IMR-90 (cell line): ENCODE measurements around the gene RFX4. TPM values are rescaled to one million over a fixed set of nuclear protein-coding genes. Genes with fewer than 3 reads are reported as not detected.

Experiments
- ATAC-seq: fragments of 200-7000 bp; cut with Tn5 transposase; 2 replicates; pipeline ENCODE4 v1.9.1; 2020; ENCODE audit warnings: low read depth, mild to moderate bottlenecking, moderate library complexity
- BruUV-seq: library from RNA; stranded (reverse); fragments of 400-500 nt; replicated peaks from 2 replicates; lab custom pipeline; 2021; lab: Mats Ljungman, UMichigan
- CTCF ChIA-PET: fragments of 300-600 bp; formaldehyde crosslinking; extraction: SDS; loops from one replicate; lab custom pipeline; 2021; ENCODE audit warnings: antibody characterized with exemption; lab: Yijun Ruan, JAX
- POLR2A ChIA-PET: fragments of 300-600 bp; sonication (Branson Sonifier 250); formaldehyde crosslinking; loops from one replicate; lab custom pipeline; 2022; ENCODE audit warnings: antibody characterized with exemption; ENCODE audit not compliant: unreplicated experiment; lab: Charles Lee
- DNase-seq: peaks from one replicate; pipeline ENCODE4 v3.0.0; 2013
- H2AFZ ChIP-seq: replicated peaks from 2 replicates; pipeline ENCODE3; 2013; ENCODE audit warnings: low read length, mild to moderate bottlenecking; ENCODE audit not compliant: poor library complexity
- H2AK5ac ChIP-seq: 2 replicates; pipeline ENCODE4 v1.6.1; 2013; ENCODE audit warnings: low read depth, low read length, inconsistent platforms
- H2AK9ac ChIP-seq: replicated peaks from 2 replicates; pipeline ENCODE3; 2013; ENCODE audit warnings: mild to moderate bottlenecking, low read depth, low read length, moderate library complexity; ENCODE audit not compliant: poor library complexity
- H2BK120ac ChIP-seq: 2 replicates; pipeline ENCODE4 v1.6.1; 2013; ENCODE audit warnings: low read depth, low read length, inconsistent platforms
- H2BK15ac ChIP-seq: 3 replicates; pipeline ENCODE4 v1.6.1; 2013; ENCODE audit warnings: low read depth, low read length, inconsistent platforms
- H2BK20ac ChIP-seq: 2 replicates; pipeline ENCODE4 v1.6.1; 2013; ENCODE audit warnings: low read depth, mild to moderate bottlenecking, inconsistent platforms, low read length, moderate library complexity
- H2BK5ac ChIP-seq: 2 replicates; pipeline ENCODE4 v1.6.1; 2013; ENCODE audit warnings: mild to moderate bottlenecking, low read depth, low read length, inconsistent platforms; ENCODE audit not compliant: poor library complexity, severe bottlenecking
- H3K14ac ChIP-seq: replicated peaks from 2 replicates; pipeline ENCODE4 v1.6.1; 2013; ENCODE audit warnings: low read depth, low read length, inconsistent platforms
- H3K18ac ChIP-seq: 2 replicates; pipeline ENCODE4 v1.6.1; 2013; ENCODE audit warnings: low read depth, low read length, control low read depth
- H3K23ac ChIP-seq: 2 replicates; pipeline ENCODE4 v1.6.1; 2013; ENCODE audit warnings: low read depth, low read length, inconsistent platforms
- H3K27ac ChIP-seq: 2 replicates; pipeline ENCODE4 v1.5.1; 2013; ENCODE audit warnings: mild to moderate bottlenecking, control low read depth, low read length; ENCODE audit not compliant: insufficient read depth
- H3K27me3 ChIP-seq: 2 replicates; pipeline ENCODE4 v1.6.1; 2013; ENCODE audit warnings: low read length; ENCODE audit not compliant: control insufficient read depth, insufficient read depth
- H3K36me3 ChIP-seq: 2 replicates; pipeline ENCODE4 v1.6.1; 2013; ENCODE audit warnings: low read length, mixed read lengths; ENCODE audit not compliant: control insufficient read depth, insufficient read depth
- H3K4ac ChIP-seq: 2 replicates; pipeline ENCODE4 v1.6.1; 2013; ENCODE audit warnings: low read depth, low read length, inconsistent platforms
- H3K4me1 ChIP-seq: 2 replicates; pipeline ENCODE4 v1.6.1; 2013; ENCODE audit warnings: low read length, mixed read lengths; ENCODE audit not compliant: control insufficient read depth, insufficient read depth
- H3K4me2 ChIP-seq: 2 replicates; pipeline ENCODE4 v1.6.1; 2013; ENCODE audit warnings: low read depth, mild to moderate bottlenecking, control low read depth, low read length, moderate library complexity
- H3K4me3 ChIP-seq: 2 replicates; pipeline ENCODE4 v1.5.1; 2013; ENCODE audit warnings: low read depth, mild to moderate bottlenecking, control low read depth, low read length, moderate library complexity; ENCODE audit not compliant: insufficient read depth
- H3K56ac ChIP-seq: 2 replicates; pipeline ENCODE4 v1.6.1; 2013; ENCODE audit warnings: low read length, inconsistent platforms; ENCODE audit not compliant: insufficient read depth; ENCODE audit errors: extremely low read depth
- H3K79me1 ChIP-seq, 2 experiments: 2 replicates each; pipeline ENCODE4 v1.6.1; 2013; ENCODE audit warnings: low read length in 2 of 2, inconsistent platforms in 1 of 2, low read depth in 1 of 2
- H3K9ac ChIP-seq: 2 replicates; pipeline ENCODE4 v1.6.1; 2013; ENCODE audit warnings: low read depth, low read length, control low read depth
- H3K9me1 ChIP-seq: 2 replicates; pipeline ENCODE4 v1.6.1; 2013; ENCODE audit warnings: low read length, inconsistent platforms; ENCODE audit not compliant: insufficient read depth
- H3K9me3 ChIP-seq: 2 replicates; pipeline ENCODE4 v1.6.1; 2013; ENCODE audit warnings: low read length; ENCODE audit not compliant: control insufficient read depth, insufficient read depth
- H4K20me1 ChIP-seq: 2 replicates; pipeline ENCODE4 v1.6.1; 2013; ENCODE audit warnings: low read length, inconsistent platforms; ENCODE audit not compliant: insufficient read depth
- H4K5ac ChIP-seq: 2 replicates; pipeline ENCODE4 v1.6.1; 2013; ENCODE audit warnings: mild to moderate bottlenecking, low read depth, low read length, control low read depth
- H4K8ac ChIP-seq, 2 experiments: 2 replicates each; pipeline ENCODE4 v1.6.1; 2013; ENCODE audit warnings: low read depth in 2 of 2, low read length in 2 of 2, control low read depth in 1 of 2, inconsistent platforms in 1 of 2
- H4K91ac ChIP-seq: 2 replicates; pipeline ENCODE4 v1.6.1; 2013; ENCODE audit warnings: low read depth, low read length, inconsistent platforms; ENCODE audit not compliant: insufficient read depth
- BHLHE40 ChIP-seq: fragments of 150-350 bp; IDR thresholded peaks from 2 replicates; pipeline ENCODE4 v1.6.1; 2016; ENCODE audit warnings: mild to moderate bottlenecking, low read depth, low read length
- CEBPB ChIP-seq: IDR thresholded peaks from 2 replicates; pipeline ENCODE4 v1.6.1; 2012; ENCODE audit warnings: low read depth, low read length, improper control_type of control experiment
- CHD1 ChIP-seq: IDR thresholded peaks from 2 replicates; pipeline ENCODE4 v1.6.1; 2012; ENCODE audit warnings: low read depth, low read length, improper control_type of control experiment
- CTCF ChIP-seq: conservative IDR thresholded peaks from 2 replicates; pipeline ENCODE4 v1.5.1; 2012; ENCODE audit warnings: mild to moderate bottlenecking, low read depth, low read length, improper control_type of control experiment
- FOS ChIP-seq: fragments of 150-350 bp; IDR thresholded peaks from 2 replicates; pipeline ENCODE4 v1.6.1; 2016; ENCODE audit warnings: low read depth, low read length
- MAFK ChIP-seq: IDR thresholded peaks from 2 replicates; pipeline ENCODE4 v1.6.1; 2012; ENCODE audit warnings: low read depth, low read length, improper control_type of control experiment
- MAZ ChIP-seq: IDR thresholded peaks from 2 replicates; pipeline ENCODE4 v1.6.1; 2012; ENCODE audit warnings: low read depth, mild to moderate bottlenecking, low read length, improper control_type of control experiment, moderate library complexity, borderline replicate concordance
- MXI1 ChIP-seq: IDR thresholded peaks from 2 replicates; pipeline ENCODE4 v1.6.1; 2012; ENCODE audit warnings: low read depth, mild to moderate bottlenecking, low read length, moderate library complexity, borderline replicate concordance
- NFE2L2 ChIP-seq: fragments of 150-350 bp; IDR thresholded peaks from 2 replicates; pipeline ENCODE4 v1.6.1; 2016; ENCODE audit warnings: low read depth, mild to moderate bottlenecking, low read length
- POLR2A ChIP-seq: IDR thresholded peaks from 2 replicates; pipeline ENCODE4 v1.6.1; 2012; ENCODE audit warnings: mild to moderate bottlenecking, low read depth, low read length
- RAD21 ChIP-seq: IDR thresholded peaks from 2 replicates; pipeline ENCODE4 v1.6.1; 2012; ENCODE audit warnings: low read length, improper control_type of control experiment
- RCOR1 ChIP-seq: IDR thresholded peaks from 2 replicates; pipeline ENCODE4 v1.6.1; 2012; ENCODE audit warnings: mild to moderate bottlenecking, low read length, improper control_type of control experiment; ENCODE audit not compliant: insufficient replicate concordance
- RFX5 ChIP-seq: IDR thresholded peaks from 2 replicates; pipeline ENCODE4 v1.8.0; 2012; ENCODE audit warnings: low read depth, mild to moderate bottlenecking, low read length, moderate library complexity
- SMC3 ChIP-seq: fragments of 150-350 bp; IDR thresholded peaks from 2 replicates; pipeline ENCODE4 v1.6.1; 2016; ENCODE audit warnings: low read depth, mild to moderate bottlenecking, antibody characterized with exemption, low read length, moderate library complexity
- WGBS, 2 experiments: methylation state at CpG; one replicate each; pipeline versions ENCODE4 v1.1.5 to v1.1.7; 2013; ENCODE audit warnings: missing lambda C conversion rate in 2 of 2; ENCODE audit not compliant: insufficient read length in 1 of 2; ENCODE audit errors: extremely low coverage in 2 of 2; 5-methylcytosine and 5-hydroxymethylcytosine counted together
- dilution Hi-C: fragments of 300-500 bp; cut with HindIII; formaldehyde crosslinking; loops from one replicate; pipeline ENCODE4 v1.14.3; 2018; ENCODE audit warnings: low sequenced_read_pairs; ENCODE audit not compliant: unreplicated experiment
- in situ Hi-C: fragments of 300-500 bp; cut with MboI; formaldehyde crosslinking; loops from 3 replicates; pipeline ENCODE4 v1.14.3; 2019; ENCODE audit warnings: low sequenced_read_pairs, inconsistent platforms, mixed read lengths
- intact Hi-C: fragments of 100-400 bp; cut with micrococcal nuclease; formaldehyde crosslinking; loops from 2 replicates; pipeline ENCODE4 v1.10.0; 2022
- polyA plus RNA-seq, 3 experiments: library from polyadenylated mRNA; depleted of rRNA; stranded (reverse); fragments of >200 nt; gene quantifications; 2 replicates each; pipeline ENCODE4 v1.2.3, GENCODE V29; 2012; ENCODE audit warnings: low replicate concordance in 1 of 3
- total RNA-seq: library from RNA; depleted of rRNA; stranded (reverse); fragments of >200 nt; gene quantifications from 2 replicates; pipeline ENCODE4 v1.2.3, GENCODE V29; 2012
- TF ChIP-seq, protein P1 (sequence below): fragments of 150-350 bp; IDR thresholded peaks from 2 replicates; pipeline ENCODE4 v1.6.1; 2016; ENCODE audit warnings: low read depth, mild to moderate bottlenecking, low read length, moderate library complexity, borderline replicate concordance
- TF ChIP-seq, protein P2 (sequence below): fragments of 150-350 bp; IDR thresholded peaks from 2 replicates; pipeline ENCODE4 v1.6.1; 2017; ENCODE audit warnings: mild to moderate bottlenecking, antibody characterized with exemption, low read length, low read depth

The RFX4 gene
- total and polyA plus RNA-seq, 2 of the 4 experiments (the other 2 are of a cell fraction), result not detected

DNA sequence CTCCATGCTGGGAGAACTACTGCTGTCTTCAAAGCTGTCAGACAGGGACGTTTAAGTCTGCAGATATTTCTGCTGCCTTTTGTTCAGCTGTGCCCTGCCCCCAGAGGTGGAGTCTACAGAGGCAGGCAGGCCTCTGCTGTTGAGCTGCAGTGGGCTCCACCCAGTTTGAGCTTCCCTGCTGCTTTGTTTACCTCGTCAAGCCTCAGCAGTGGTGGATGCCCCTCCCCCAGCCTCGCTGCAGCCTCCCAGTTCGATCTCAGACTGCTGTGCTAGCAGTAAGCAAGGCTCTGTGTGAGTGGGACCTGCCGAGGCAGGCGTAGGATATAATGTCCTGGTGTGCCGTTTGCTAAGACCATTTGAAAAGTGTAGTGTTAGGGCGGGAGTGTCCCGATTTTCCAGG lies 31.4 kb upstream of the RFX4 start:
- Histone ChIP-seq H4K5ac (no peak overlapping the region), H4K20me1 (no peaks in the 10 kb centered on the region), H3K36me3 (no peaks in the 10 kb centered on the region), H2AK9ac (no peak overlapping the region), H3K4me1 (no peaks in the 10 kb centered on the region), H3K79me1 (no peaks in the 10 kb centered on the region), H3K18ac (no peak overlapping the region), H3K9ac (no peak overlapping the region), H2BK5ac (no peak overlapping the region), H3K9me1 (no peaks in the 10 kb centered on the region), H4K8ac (no peak overlapping the region), H2AFZ (no peak overlapping the region), H2AK5ac (no peak overlapping the region), H4K91ac (no peak overlapping the region), H3K4ac (no peak overlapping the region), H2BK20ac (no peak overlapping the region), H3K23ac (no peak overlapping the region), H3K9me3 (no peaks in the 10 kb centered on the region), H3K27me3 (0 out of 2 replicates have a peak, but pooled peaks cover 2% of the 10 kb centered on the region), H2BK15ac (no peak overlapping the region), H2BK120ac (no peak overlapping the region), H3K56ac (no peak overlapping the region), H3K4me2 (no peak overlapping the region), H3K27ac (no peak overlapping the region), H3K4me3 (no peak overlapping the region), H3K14ac (no peak overlapping the region)
- TF ChIP-seq POLR2A, result no peak
- TF ChIP-seq, protein P1, sequence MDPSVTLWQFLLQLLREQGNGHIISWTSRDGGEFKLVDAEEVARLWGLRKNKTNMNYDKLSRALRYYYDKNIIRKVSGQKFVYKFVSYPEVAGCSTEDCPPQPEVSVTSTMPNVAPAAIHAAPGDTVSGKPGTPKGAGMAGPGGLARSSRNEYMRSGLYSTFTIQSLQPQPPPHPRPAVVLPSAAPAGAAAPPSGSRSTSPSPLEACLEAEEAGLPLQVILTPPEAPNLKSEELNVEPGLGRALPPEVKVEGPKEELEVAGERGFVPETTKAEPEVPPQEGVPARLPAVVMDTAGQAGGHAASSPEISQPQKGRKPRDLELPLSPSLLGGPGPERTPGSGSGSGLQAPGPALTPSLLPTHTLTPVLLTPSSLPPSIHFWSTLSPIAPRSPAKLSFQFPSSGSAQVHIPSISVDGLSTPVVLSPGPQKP, result no peak
- no peak for TF ChIP-seq MAZ
- no peak for TF ChIP-seq MAFK
- TF ChIP-seq RFX5, result no peak
- TF ChIP-seq FOS, result no peak
- no peak for TF ChIP-seq BHLHE40
- no peak for TF ChIP-seq SMC3
- no peak for TF ChIP-seq CTCF
- TF ChIP-seq CEBPB, result no peak
- TF ChIP-seq CHD1, result no peak
- TF ChIP-seq RAD21, result no peak
- no peak for TF ChIP-seq RCOR1
- TF ChIP-seq, protein P2, sequence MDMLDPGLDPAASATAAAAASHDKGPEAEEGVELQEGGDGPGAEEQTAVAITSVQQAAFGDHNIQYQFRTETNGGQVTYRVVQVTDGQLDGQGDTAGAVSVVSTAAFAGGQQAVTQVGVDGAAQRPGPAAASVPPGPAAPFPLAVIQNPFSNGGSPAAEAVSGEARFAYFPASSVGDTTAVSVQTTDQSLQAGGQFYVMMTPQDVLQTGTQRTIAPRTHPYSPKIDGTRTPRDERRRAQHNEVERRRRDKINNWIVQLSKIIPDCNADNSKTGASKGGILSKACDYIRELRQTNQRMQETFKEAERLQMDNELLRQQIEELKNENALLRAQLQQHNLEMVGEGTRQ, result no peak
- no peak for TF ChIP-seq MXI1
- TF ChIP-seq NFE2L2, result no peak
- ChIA-PET CTCF (no interaction called here), POLR2A (no interaction called here)
- DNase-seq, result no peak
- ATAC-seq, result no peak
- BruUV-seq, result no TSS peak
- WGBS, 2 experiments, result 64% methylated on average over 6 of the region's 9 CpGs; no CpG with 5 or more reads in 1 of the 2 experiments
- in situ Hi-C loops (no loop called here), dilution Hi-C loops (no loop called here), intact Hi-C loops (no loop called here)
